CD4-positive, alpha-beta T cell (primary cell): Measurements from ENCODE around the gene ATL1. TPM values are rescaled to one million over a fixed set of nuclear protein-coding genes. Genes with fewer than 3 reads are reported as not detected.

Source experiments
- ATAC-seq: fragments of 200-7000 bp; cut with Tn5 transposase; one replicate; pipeline ENCODE4 v1.10.0; 2022; ENCODE audit warnings: mild to moderate bottlenecking; ENCODE audit not compliant: poor library complexity
- CTCF ChIA-PET: fragments of 350-600 bp; sonication (Branson Sonifier 250); formaldehyde crosslinking; loops from one replicate; lab custom pipeline; 2021; ENCODE audit warnings: antibody characterized with exemption, inconsistent platforms; lab: Charles Lee
- POLR2A ChIA-PET: fragments of 350-600 bp; sonication (Branson Sonifier 250); formaldehyde crosslinking; loops from one replicate; lab custom pipeline; 2021; ENCODE audit warnings: antibody characterized with exemption, inconsistent platforms; lab: Charles Lee
- DNase-seq, 14 experiments: peaks; one replicate each; pipeline ENCODE4 v3.0.0-alpha.2; 2013 to 2020; ENCODE audit warnings: mixed read lengths in 2 of 14
- H3K27ac ChIP-seq, 2 donors: one replicate each; pipeline versions ENCODE4 v1.5.1 to v1.7.0; 2013; ENCODE audit warnings: low read length in 2 of 2, low read depth in 1 of 2, mild to moderate bottlenecking in 1 of 2
- H3K27me3 ChIP-seq, 2 experiments: 1 replicate in 1 of 2; 2 replicates in 1 of 2; pipeline versions ENCODE4 v1.6.1 to v1.7.0; 2013; ENCODE audit warnings: low read length in 2 of 2, control low read depth in 1 of 2, mild to moderate bottlenecking in 1 of 2, moderate library complexity in 1 of 2; ENCODE audit not compliant: insufficient read depth in 2 of 2, control insufficient read depth in 1 of 2
- H3K36me3 ChIP-seq: one replicate; pipeline ENCODE4 v1.6.1; 2013; ENCODE audit warnings: low read length, control low read depth; ENCODE audit not compliant: insufficient read depth
- H3K4me1 ChIP-seq: one replicate; pipeline ENCODE4 v1.6.1; 2013; ENCODE audit warnings: low read length, control low read depth; ENCODE audit not compliant: insufficient read depth
- H3K4me3 ChIP-seq: one replicate; pipeline ENCODE4 v1.5.1; 2013; ENCODE audit warnings: mild to moderate bottlenecking, low read length, moderate library complexity
- H3K9me3 ChIP-seq, 2 experiments: 1 replicate in 1 of 2; 2 replicates in 1 of 2; pipeline versions ENCODE4 v1.6.1 to v1.7.0; 2013; ENCODE audit warnings: low read length in 2 of 2, mild to moderate bottlenecking in 2 of 2, control low read depth in 1 of 2, moderate library complexity in 1 of 2; ENCODE audit not compliant: control insufficient read depth in 1 of 2, insufficient read depth in 1 of 2
- H3K27ac Mint-ChIP-seq: one replicate; pipeline ENCODE4 v1.8.0; 2020; ENCODE audit warnings: mixed read lengths
- H3K27me3 Mint-ChIP-seq: one replicate; pipeline ENCODE4 v1.8.0; 2021; ENCODE audit warnings: mixed read lengths
- H3K36me3 Mint-ChIP-seq: one replicate; pipeline ENCODE4 v1.8.0; 2021; ENCODE audit warnings: low read depth, mixed read lengths
- H3K4me1 Mint-ChIP-seq: one replicate; pipeline ENCODE4 v1.8.0; 2021; ENCODE audit warnings: low read depth, mixed read lengths
- H3K4me3 Mint-ChIP-seq: one replicate; pipeline ENCODE4 v1.8.0; 2020; ENCODE audit warnings: mild to moderate bottlenecking, mixed read lengths
- H3K9me3 Mint-ChIP-seq: one replicate; pipeline ENCODE4 v1.8.0; 2020; ENCODE audit warnings: mixed read lengths
- intact Hi-C, 2 experiments: fragments of 100-400 bp; cut with DNase I in 1 of 2; cut with micrococcal nuclease in 1 of 2; formaldehyde crosslinking; loops; one replicate each; pipeline versions ENCODE4 v1.15.1 to v1.9.0; 2023 to 2025; cut with DNase I, micrococcal nuclease
- total RNA-seq, 174 experiments: library from RNA in 2 of 174; stranded (reverse) in 2 of 174; gene quantifications; one replicate each; pipeline ENCODE4 v1.2.3 and lab custom pipeline; 2021 to 2026
- TF ChIP-seq, protein P1 (sequence below): fragments of 200-600 bp; IDR thresholded peaks from one replicate; pipeline ENCODE4 v1.8.0; 2022; ENCODE audit warnings: antibody characterized with exemption, mild to moderate bottlenecking

Gene ATL1
- total RNA-seq, 2 experiments from 2014 or later: 1.2 TPM

DNA sequence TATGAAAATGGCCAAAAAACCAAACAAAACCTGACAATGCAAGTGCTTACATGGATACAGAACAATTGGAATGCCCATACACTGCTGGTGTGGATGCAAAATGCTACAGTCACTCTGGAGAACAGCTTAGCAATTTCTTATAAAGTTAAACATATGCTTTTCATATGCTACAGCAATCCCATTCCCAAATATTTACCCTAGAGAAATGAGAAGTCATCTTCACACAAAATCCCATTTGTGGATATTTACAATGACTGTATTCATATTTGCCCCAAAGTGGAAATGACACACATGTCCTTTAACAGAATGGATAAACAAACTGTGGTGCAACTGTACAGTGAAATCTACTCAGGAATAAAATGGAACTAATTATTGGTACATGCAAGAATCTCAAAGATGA, 87.8 kb downstream of the ATL1 start:
- H3K4me3 Mint-ChIP-seq: no peak overlapping the region
- CTCF ChIA-PET: no interaction called here
- peaks cover 8% of the 10 kb centered on the region for H3K36me3 Mint-ChIP-seq
- Histone ChIP-seq H3K36me3 (no peaks in the 10 kb centered on the region), H3K4me1 (no peaks in the 10 kb centered on the region), H3K9me3 (no peaks in the 10 kb centered on the region), H3K4me3 (no peak overlapping the region), H3K27ac (no peak overlapping the region), H3K27me3 (no peaks in the 10 kb centered on the region)
- H3K27me3 Mint-ChIP-seq: no peaks in the 10 kb centered on the region
- TF ChIP-seq, protein P1, sequence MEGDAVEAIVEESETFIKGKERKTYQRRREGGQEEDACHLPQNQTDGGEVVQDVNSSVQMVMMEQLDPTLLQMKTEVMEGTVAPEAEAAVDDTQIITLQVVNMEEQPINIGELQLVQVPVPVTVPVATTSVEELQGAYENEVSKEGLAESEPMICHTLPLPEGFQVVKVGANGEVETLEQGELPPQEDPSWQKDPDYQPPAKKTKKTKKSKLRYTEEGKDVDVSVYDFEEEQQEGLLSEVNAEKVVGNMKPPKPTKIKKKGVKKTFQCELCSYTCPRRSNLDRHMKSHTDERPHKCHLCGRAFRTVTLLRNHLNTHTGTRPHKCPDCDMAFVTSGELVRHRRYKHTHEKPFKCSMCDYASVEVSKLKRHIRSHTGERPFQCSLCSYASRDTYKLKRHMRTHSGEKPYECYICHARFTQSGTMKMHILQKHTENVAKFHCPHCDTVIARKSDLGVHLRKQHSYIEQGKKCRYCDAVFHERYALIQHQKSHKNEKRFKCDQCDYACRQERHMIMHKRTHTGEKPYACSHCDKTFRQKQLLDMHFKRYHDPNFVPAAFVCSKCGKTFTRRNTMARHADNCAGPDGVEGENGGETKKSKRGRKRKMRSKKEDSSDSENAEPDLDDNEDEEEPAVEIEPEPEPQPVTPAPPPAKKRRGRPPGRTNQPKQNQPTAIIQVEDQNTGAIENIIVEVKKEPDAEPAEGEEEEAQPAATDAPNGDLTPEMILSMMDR: no peak
- intact Hi-C loops: no loop called here
- H3K27ac Mint-ChIP-seq: no peak overlapping the region
- ATAC-seq: no peak
- POLR2A ChIA-PET: no interaction called here
- no peaks in the 10 kb centered on the region for H3K9me3 Mint-ChIP-seq
- H3K4me1 Mint-ChIP-seq: no peaks in the 10 kb centered on the region
- no peak for DNase-seq

GRCh38 chr14:50649691-50650090, 89.7 kb downstream of the ATL1 start:
- Histone ChIP-seq H3K36me3 (no peaks in the 10 kb centered on the region), H3K27me3 (no peaks in the 10 kb centered on the region), H3K27ac (no peak overlapping the region), H3K4me3 (no peak overlapping the region), H3K4me1 (no peaks in the 10 kb centered on the region), H3K9me3 (no peaks in the 10 kb centered on the region)
- H3K27me3 Mint-ChIP-seq: no peaks in the 10 kb centered on the region
- ATAC-seq (no peak), DNase-seq (no peak)
- H3K27ac Mint-ChIP-seq: no peak overlapping the region
- no peak overlapping the region for H3K4me3 Mint-ChIP-seq
- H3K36me3 Mint-ChIP-seq: peaks cover 3% of the 10 kb centered on the region
- intact Hi-C loops: no loop called here
- H3K4me1 Mint-ChIP-seq: peaks cover 6% of the 10 kb centered on the region
- CTCF ChIA-PET: no interaction called here
- H3K9me3 Mint-ChIP-seq: no peaks in the 10 kb centered on the region
- POLR2A ChIA-PET: no interaction called here
- TF ChIP-seq, protein P1: no peak

DNA sequence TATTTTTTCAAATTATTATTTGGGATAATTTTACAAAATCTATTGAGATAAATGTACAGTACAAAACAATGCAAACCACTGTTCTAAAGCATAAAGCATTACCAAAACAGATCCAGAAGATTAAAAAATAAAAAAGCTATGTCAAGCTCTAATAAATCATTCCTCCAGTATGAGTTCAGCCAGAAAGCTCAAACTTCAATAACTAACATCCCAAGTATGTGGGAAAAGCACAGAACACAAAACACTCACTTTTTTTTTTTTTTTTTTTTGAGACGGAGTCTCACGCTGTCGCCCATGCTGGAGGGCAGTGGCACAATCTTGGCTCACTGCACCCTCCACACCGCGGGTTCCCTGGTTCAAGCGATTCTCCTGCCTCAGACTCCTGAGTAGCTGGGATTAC, 96.8 kb downstream of the ATL1 start:
- Mint-ChIP-seq H3K4me1 (peaks cover 6% of the 10 kb centered on the region), H3K4me3 (no peak overlapping the region), H3K9me3 (no peaks in the 10 kb centered on the region), H3K27me3 (no peaks in the 10 kb centered on the region), H3K36me3 (peaks cover 13% of the 10 kb centered on the region), H3K27ac (no peak overlapping the region)
- no peaks in the 10 kb centered on the region for H3K27me3 ChIP-seq
- H3K4me1 ChIP-seq: no peaks in the 10 kb centered on the region
- ATAC-seq (no peak), DNase-seq (no peak)
- no peak overlapping the region for H3K27ac ChIP-seq
- intact Hi-C loops: no loop called here
- no peaks in the 10 kb centered on the region for H3K9me3 ChIP-seq
- TF ChIP-seq, protein P1: no peak
- ChIA-PET POLR2A (no interaction called here), CTCF (interaction anchor here (1.3 kb wide), 1 partner anchor 25 kb away, joined by 3 read pairs; no protein-coding TSS in a partner anchor)
- H3K4me3 ChIP-seq: no peak overlapping the region
- no peaks in the 10 kb centered on the region for H3K36me3 ChIP-seq
